ENCODE measurements around the gene PCK2.

The PCK2 gene

DNA sequence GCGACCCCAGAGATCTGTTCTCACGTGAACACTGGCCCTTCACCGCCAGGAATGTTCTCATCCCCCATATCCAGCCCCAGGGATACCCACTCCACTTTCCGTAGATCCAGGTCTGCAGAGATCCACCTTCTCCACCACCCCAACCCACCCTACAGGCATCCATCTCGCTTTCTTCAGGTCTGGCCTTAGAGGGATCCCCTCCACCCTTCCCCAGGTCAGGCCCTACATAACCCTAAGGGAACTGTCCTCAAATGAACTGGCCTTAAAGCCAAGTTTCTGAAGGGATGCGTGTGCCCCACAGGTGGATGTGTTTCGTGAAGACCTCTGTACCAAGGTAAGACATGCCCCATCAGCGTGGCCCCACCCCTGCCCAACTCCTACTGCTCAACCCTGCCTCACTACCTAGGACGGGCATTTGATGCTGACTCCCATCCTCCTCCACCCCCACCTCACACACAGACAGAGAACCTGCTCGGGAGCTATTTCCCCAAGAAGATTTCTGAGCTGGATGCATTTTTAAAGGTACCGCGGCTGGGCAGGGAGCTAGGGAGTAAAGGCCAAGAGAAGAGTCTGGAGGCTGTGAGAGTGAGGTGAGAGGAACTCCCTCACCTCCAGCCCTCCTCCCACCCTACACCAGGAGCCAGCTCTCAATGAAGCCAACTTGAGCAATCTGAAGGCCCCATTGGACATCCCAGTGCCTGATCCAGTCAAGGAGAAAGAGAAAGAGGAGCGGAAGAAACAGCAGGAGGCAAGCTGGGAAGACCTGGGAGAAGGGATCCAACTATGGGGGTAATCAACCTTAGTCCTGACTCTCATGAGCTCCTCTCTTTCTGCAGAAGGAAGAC lies 42.8 kb downstream of the PCK2 start:
- no peak for DNase-seq (ENCODE audit: low read depth, low spot score)

DNA sequence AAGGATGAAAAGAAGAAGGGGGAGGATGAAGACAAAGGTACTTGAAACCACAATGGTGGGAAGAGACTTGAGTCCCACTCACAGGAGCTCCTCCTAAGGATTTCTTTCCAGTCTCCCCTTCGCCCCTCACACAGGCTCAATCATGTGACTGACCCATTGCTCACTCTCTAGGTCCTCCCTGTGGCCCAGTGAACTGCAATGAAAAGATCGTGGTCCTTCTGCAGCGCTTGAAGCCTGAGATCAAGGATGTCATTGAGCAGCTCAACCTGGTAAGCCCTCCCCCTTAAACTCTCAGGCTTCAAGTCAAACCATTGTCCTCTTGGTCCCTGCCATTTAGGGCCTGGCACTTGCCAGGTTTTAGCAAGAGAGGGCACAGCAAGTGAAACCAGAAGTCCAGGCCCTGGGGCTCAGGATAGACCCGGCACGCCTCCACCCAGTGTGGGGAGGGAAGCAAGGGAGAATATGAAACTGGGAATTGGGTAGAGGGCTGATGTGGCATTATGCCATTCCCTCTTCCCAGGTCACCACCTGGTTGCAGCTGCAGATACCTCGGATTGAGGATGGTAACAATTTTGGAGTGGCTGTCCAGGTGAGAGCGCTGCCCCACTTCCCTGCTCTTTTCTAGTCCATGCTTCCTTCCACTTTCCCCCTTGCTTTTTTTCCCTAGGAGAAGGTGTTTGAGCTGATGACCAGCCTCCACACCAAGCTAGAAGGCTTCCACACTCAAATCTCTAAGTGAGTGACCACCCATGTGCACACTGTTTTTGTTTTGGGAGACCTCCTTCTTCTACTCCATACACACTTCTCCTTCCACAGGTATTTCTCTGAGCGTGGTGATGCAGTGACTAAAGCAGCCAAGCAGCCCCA lies 43.7 kb downstream of the PCK2 start:
- DNase-seq (ENCODE audit: low read depth, low spot score) = no peak

DNA sequence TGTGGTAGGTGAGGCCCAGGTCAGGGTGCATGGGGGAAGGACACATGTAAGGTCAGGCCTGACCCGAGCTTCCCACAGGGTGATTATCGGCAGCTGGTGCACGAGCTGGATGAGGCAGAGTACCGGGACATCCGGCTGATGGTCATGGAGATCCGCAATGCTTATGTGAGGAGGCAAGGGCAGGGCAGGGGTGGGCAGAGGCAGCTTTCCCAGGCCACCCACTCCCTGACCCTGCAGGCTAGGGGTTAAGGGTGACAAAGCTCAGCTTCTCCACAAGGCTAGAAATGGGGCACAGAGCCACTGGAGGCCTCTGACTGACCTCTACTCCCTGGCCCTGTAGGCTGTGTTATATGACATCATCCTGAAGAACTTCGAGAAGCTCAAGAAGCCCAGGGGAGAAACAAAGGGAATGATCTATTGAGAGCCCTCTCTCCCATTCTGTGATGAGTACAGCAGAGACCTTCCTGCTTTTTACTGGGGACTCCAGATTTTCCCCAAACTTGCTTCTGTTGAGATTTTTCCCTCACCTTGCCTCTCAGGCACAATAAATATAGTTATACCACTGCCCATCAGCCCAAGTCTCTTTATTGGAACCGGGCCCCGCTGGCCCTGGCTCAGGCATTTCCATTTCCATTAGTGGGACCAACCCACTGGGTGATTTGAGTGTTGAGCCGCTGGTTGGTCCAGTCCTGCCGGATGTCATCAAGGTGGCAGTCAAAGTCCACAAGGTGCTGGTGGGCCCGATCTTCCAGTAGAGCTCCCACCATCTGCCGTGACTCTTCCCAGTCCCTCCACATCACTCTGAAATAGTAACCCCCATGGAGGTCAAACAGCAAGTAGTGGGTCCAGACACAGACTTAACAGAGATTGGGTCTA lies 44.5 kb downstream of the PCK2 start:
- DNase-seq (ENCODE audit: low read depth, low spot score) = no peak

DNA sequence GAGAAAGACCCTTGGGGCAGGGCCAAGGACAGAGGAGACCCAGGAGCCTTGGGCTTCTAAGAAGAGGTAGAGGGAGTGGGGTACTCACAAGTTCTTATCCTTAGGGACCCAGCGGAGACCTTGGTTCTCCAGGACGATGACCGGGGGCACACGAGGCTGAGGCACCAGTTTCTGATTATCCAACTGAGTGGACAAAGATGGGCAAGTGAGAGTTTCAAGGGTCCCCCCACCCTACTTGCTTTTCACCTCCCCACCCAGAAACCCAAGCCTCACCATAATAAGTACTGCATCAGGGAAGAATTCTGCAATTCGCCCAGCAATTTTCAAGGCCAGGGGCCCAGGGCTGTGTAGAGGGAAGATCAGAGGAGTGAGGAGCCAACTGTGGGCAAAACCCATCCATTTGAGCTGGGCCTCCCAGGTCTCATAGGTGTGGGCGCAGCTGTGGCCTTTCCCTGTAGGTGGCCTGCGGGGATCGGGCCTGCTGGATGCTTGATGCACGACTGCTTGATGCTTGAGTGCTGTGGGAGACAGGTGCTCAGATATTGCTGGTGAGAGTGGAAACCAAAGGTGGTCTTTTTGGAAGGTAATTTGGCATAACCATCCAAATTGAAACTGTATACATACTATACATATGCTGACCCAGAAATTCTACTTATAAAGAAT lies 45.3 kb downstream of the PCK2 start:
- no peak for DNase-seq (ENCODE audit: low read depth, low spot score)

GRCh38 chr14:24141097-24141880 lies 47.2 kb downstream of the PCK2 start, which contains the start of gene EMC9:
Gene EMC9, minus strand, starts transcription at chr14:24141591. Its CDS starts 287 bp downstream, at chr14:24141304.
- DNase-seq (ENCODE audit: low read depth, low spot score) = peak; percentile 98

GRCh38 chr14:24143511-24143910 lies 49.4 kb downstream of the PCK2 start:
- no peak for DNase-seq (ENCODE audit: low read depth, low spot score)

- DNase-seq (ENCODE audit: low read depth, low spot score) = no peak
Observed at GRCh38 chr14:24144451-24144850, 50.3 kb downstream of the PCK2 start.

GRCh38 chr14:24145219-24145618 lies 51.1 kb downstream of the PCK2 start:
- no peak for DNase-seq (ENCODE audit: low read depth, low spot score)

- DNase-seq (ENCODE audit: low read depth, low spot score) = no peak
Observed at GRCh38 chr14:24145690-24146452, 51.8 kb downstream of the PCK2 start.

GRCh38 chr14:24146453-24146977 lies 52.4 kb downstream of the PCK2 start, which contains the start of gene PSME2:
Gene PSME2, minus strand, starts transcription at chr14:24146610. Its CDS starts 29 bp downstream, at chr14:24146581.
- peak; percentile 88 for DNase-seq (ENCODE audit: low read depth, low spot score)

- DNase-seq (ENCODE audit: low read depth, low spot score) = peak; percentile 89
Observed at GRCh38 chr14:24146978-24147760, 53.1 kb downstream of the PCK2 start, which contains the start of gene RNF31. Gene RNF31, plus strand, starts transcription at chr14:24147498. Its CDS starts 201 bp downstream, at chr14:24147699.

DNA sequence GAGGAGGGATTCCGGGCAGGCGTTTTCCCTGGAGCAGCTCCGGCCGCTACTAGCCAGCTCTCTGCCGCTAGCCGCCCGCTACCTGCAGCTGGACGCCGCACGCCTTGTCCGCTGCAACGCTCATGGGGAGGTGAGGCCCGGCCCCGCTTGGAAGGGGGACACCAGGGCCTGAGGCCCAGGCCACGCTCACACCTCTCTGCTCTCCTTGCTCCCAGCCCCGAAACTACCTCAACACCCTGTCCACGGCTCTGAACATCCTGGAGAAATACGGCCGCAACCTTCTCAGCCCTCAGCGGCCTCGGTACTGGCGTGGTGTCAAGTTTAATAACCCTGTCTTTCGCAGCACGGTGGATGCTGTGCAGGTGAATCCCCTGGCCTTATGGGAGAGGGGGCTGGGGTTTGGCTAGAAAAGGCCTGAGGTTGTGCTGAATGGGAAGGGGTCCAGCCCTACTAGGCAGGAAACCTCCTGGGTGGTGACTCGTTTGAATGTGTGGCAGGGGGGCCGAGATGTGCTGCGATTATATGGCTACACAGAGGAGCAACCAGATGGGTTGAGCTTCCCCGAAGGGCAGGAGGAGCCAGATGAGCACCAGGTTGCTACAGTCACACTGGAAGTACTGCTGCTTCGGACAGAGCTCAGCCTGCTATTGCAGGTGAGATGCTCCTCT lies 53.8 kb downstream of the PCK2 start:
- DNase-seq (ENCODE audit: low read depth, low spot score) = no peak

DNA sequence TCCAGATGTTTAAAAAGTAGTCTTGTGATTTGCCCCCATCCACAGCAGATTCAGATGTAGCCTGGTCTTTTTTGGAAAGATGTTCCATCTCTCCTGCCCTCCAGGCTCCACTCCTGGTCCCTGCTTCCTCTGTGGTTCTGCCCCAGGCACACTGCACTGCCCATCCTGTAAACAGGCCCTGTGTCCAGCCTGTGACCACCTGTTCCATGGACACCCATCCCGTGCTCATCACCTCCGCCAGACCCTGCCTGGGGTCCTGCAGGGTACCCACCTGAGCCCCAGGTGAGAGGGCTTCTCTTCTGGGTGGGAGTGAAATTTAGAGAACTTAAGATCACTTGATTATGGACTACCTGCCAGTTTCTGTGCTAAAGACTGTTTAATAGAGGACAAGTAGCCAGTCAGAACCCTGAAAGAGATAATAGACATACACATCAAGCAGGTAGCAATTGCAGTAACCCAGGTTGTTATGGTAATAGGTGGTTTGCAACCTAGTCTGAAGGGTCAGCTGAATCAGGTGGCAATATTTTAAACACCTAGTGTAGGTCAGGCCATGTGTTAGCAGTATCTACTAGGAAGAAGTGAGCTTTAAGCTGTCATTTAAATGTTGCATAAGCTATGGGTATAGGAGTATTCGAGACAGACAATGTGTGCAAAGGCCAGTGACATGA lies 55.3 kb downstream of the PCK2 start:
- DNase-seq (ENCODE audit: low read depth, low spot score) = no peak

DNA sequence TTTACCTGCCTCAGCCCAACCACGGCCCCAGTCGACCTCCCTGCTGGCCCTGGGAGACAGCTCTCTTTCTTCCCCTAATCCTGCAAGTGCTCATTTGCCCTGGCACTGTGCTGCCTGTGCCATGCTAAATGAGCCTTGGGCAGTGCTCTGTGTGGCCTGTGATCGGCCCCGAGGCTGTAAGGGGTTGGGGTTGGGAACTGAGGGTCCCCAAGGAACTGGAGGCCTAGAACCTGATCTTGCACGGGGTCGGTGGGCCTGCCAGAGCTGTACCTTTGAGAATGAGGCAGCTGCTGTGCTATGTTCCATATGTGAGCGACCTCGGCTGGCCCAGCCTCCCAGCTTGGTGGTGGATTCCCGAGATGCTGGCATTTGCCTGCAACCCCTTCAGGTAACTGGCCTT lies 56.0 kb downstream of the PCK2 start:
- no peak for DNase-seq (ENCODE audit: low read depth, low spot score)

DNA sequence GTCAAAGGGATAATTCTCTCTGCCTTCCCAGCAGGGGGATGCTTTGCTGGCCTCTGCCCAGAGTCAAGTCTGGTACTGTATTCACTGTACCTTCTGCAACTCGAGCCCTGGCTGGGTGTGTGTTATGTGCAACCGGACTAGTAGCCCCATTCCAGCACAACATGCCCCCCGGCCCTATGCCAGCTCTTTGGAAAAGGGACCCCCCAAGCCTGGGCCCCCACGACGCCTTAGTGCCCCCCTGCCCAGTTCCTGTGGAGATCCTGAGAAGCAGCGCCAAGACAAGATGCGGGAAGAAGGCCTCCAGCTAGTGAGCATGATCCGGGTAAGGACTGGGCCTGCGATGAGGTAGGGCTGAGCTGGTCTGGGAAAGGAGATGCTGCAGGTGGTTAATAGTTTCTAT lies 56.5 kb downstream of the PCK2 start:
- DNase-seq (ENCODE audit: low read depth, low spot score) = no peak

GRCh38 chr14:24150993-24151392 lies 56.9 kb downstream of the PCK2 start:
- no peak for DNase-seq (ENCODE audit: low read depth, low spot score)

Data from iPS DF 19.7 (cell line).